Measurements from ENCODE around the gene EPM2AIP1.

The EPM2AIP1 gene

GRCh38 chr3:36988356-36988755, 4.6 kb downstream of the EPM2AIP1 start:
- DNase-seq (ENCODE audit: low spot score), result no peak
- in situ Hi-C loops (cut with MboI; ENCODE audit: low sequenced_read_pairs, unreplicated experiment), result no loop called here
- no peak for TF ChIP-seq CTCF (IDR thresholded peaks at IDR 0.05; ENCODE audit: borderline replicate concordance, control extremely low read depth, extremely low read depth, insufficient read depth, missing control alignments)

- in situ Hi-C loops (cut with MboI; ENCODE audit: low sequenced_read_pairs, unreplicated experiment), result no loop called here
- no peak for TF ChIP-seq CTCF (IDR thresholded peaks at IDR 0.05; ENCODE audit: borderline replicate concordance, control extremely low read depth, extremely low read depth, insufficient read depth, missing control alignments)
- no peak for DNase-seq (ENCODE audit: low spot score)
These were observed 11.9 kb downstream of the EPM2AIP1 start for GRCh38 chr3:36981006-36981405.

GRCh38 chr3:36973139-36973538, 19.8 kb downstream of the EPM2AIP1 start:
- no peak for TF ChIP-seq CTCF (IDR thresholded peaks at IDR 0.05; ENCODE audit: borderline replicate concordance, control extremely low read depth, extremely low read depth, insufficient read depth, missing control alignments)
- in situ Hi-C loops (cut with MboI; ENCODE audit: low sequenced_read_pairs, unreplicated experiment), result loop anchor here (25.0 kb wide), 1 partner anchor 236 kb away; no protein-coding TSS in a partner anchor
- no peak for DNase-seq (ENCODE audit: low spot score)

- DNase-seq (ENCODE audit: low spot score), result no peak
- in situ Hi-C loops (cut with MboI; ENCODE audit: low sequenced_read_pairs, unreplicated experiment), result loop anchor here (25.0 kb wide), 1 partner anchor 235 kb away; no protein-coding TSS in a partner anchor
- no peak for TF ChIP-seq CTCF (IDR thresholded peaks at IDR 0.05; ENCODE audit: borderline replicate concordance, control extremely low read depth, extremely low read depth, insufficient read depth, missing control alignments)
These were observed 20.8 kb downstream of the EPM2AIP1 start for GRCh38 chr3:36972163-36972562.

GRCh38 chr3:36969540-36970432, 23.1 kb downstream of the EPM2AIP1 start:
- no peak for TF ChIP-seq CTCF (IDR thresholded peaks at IDR 0.05; ENCODE audit: borderline replicate concordance, control extremely low read depth, extremely low read depth, insufficient read depth, missing control alignments)
- DNase-seq (ENCODE audit: low spot score), result peak; percentile 83
- in situ Hi-C loops (cut with MboI; ENCODE audit: low sequenced_read_pairs, unreplicated experiment), result loop anchor here (25.0 kb wide), 1 partner anchor 232 kb away; no protein-coding TSS in a partner anchor

GRCh38 chr3:36969085-36969484, 23.8 kb downstream of the EPM2AIP1 start:
- DNase-seq (ENCODE audit: low spot score), result no peak
- TF ChIP-seq CTCF (IDR thresholded peaks at IDR 0.05; ENCODE audit: borderline replicate concordance, control extremely low read depth, extremely low read depth, insufficient read depth, missing control alignments), result no peak
- in situ Hi-C loops (cut with MboI; ENCODE audit: low sequenced_read_pairs, unreplicated experiment), result loop anchor here (25.0 kb wide), 1 partner anchor 232 kb away; no protein-coding TSS in a partner anchor
